Ovary (tissue), 9 donors: ENCODE data around the gene E2F4. TPM values are rescaled to one million over a fixed set of nuclear protein-coding genes. Genes with fewer than 3 reads are reported as not detected.
A peak's percentile ranks its signal among the peaks of the same experiment; 100 is the strongest.

Experiments
- DNase-seq, 5 donors: peaks; one replicate each; pipeline ENCODE4 v3.0.0-alpha.2; 2019 to 2020
- H3K27ac ChIP-seq, 2 donors: fragments of 200-600 bp; one replicate each; pipeline versions ENCODE4 v1.5.1 to v1.8.0; 2019 to 2022
- H3K27me3 ChIP-seq: fragments of 200-600 bp; one replicate; pipeline ENCODE4 v1.8.0; 2022
- H3K36me3 ChIP-seq: fragments of 200-600 bp; sonication (generic); one replicate; pipeline ENCODE4 v1.5.1; 2019
- H3K4me1 ChIP-seq: one replicate; pipeline ENCODE4 v1.8.1; 2013; ENCODE audit warnings: mild to moderate bottlenecking, moderate library complexity; ENCODE audit not compliant: insufficient read depth
- H3K4me3 ChIP-seq: fragments of 200-600 bp; sonication (generic); one replicate; pipeline ENCODE4 v1.5.1; 2017
- H3K9me3 ChIP-seq, 2 donors: fragments of 200-600 bp in 1 of 2; sonication (generic) in 1 of 2; one replicate each; pipeline versions ENCODE4 v1.5.1 to v1.8.1; 2013 to 2019; ENCODE audit warnings: mild to moderate bottlenecking in 1 of 2, moderate library complexity in 1 of 2
- EP300 ChIP-seq: sonication (generic); formaldehyde crosslinking; IDR thresholded peaks from one replicate; pipeline ENCODE4 v1.6.1; 2017; ENCODE audit warnings: antibody characterized with exemption
- POLR2A ChIP-seq: fragments of 450-650 bp; IDR thresholded peaks from one replicate; pipeline ENCODE4 v1.6.1; 2017; ENCODE audit warnings: antibody characterized with exemption, mild to moderate bottlenecking, moderate library complexity
- WGBS, 3 donors: extraction: QIAGEN DNeasy Blood & Tissue Kit in 1 of 3; methylation state at CpG; one replicate each; pipeline versions ENCODE4 v1.1.5 to v1.1.7; 2013 to 2017; 5-methylcytosine and 5-hydroxymethylcytosine counted together
- intact Hi-C, 4 donors: fragments of 100-400 bp; cut with DNase I; formaldehyde crosslinking; loops; one replicate each; pipeline versions ENCODE4 v1.11.0 to v1.15.1; 2022 to 2023
- polyA plus RNA-seq, 2 donors: library from polyadenylated mRNA; stranded (reverse); fragments of 200-250 nt in 1 of 2; fragments of 350-450 nt in 1 of 2; fragmentation: Illumina TruSeq in 1 of 2; extraction: RNeasy Lipid Tissue Mini Kit (QIAGEN cat#74804) in 1 of 2; gene quantifications; one replicate each; pipeline ENCODE4 v1.2.3, GENCODE V29; 2013 to 2014
- total RNA-seq, 7 donors: library from RNA; depleted of rRNA in 2 of 7; stranded (reverse); fragments of >200 nt in 2 of 7; fragmentation: NEBNext Ultra II Directional in 3 of 7; extraction: Animal tissue kit (Norgen Biotek cat#: 25700) in 3 of 7; gene quantifications; one replicate each; pipeline versions ENCODE4 v1.1.0 to v1.2.4, GENCODE V29; 2016 to 2023
- TF ChIP-seq, protein P1 (sequence below), 3 donors: fragments of 450-650 bp in 2 of 3; fragments of 200-600 bp in 1 of 3; IDR thresholded peaks; one replicate each; pipeline versions ENCODE4 v1.5.1 to v1.8.0; 2016 to 2022; ENCODE audit warnings: antibody characterized with exemption in 3 of 3, mild to moderate bottlenecking in 1 of 3
- donor health status: DM: no; HTN: no; CAD: no; lungs with moderate emphysema.
- donor health status: DM: no; HTN: no; CAD: no.
- donor health status: Bipolar disorder and iron deficiency.
- donor health status: DM: yes; HTN: yes; CAD: no.
- donor health status: DM: no; HTN: no; CAD: no.
- donor health status: DM: yes; HTN: yes; CAD: no.

E2F4 gene
- total and polyA plus RNA-seq, 9 donors = 17.6 to 75.7 (median 49.7) TPM

GRCh38 chr16:67188323-67188722, 3.6 kb upstream of the E2F4 start:
- H3K9me3 ChIP-seq = no peaks in the 10 kb centered on the region
- WGBS, 3 donors = 53 to 70% (median 62%) methylated on average over 4 of the region's 4 CpGs
- H3K4me3 ChIP-seq = no peak overlapping the region
- no peaks in the 10 kb centered on the region for H3K36me3 ChIP-seq
- H3K4me1 ChIP-seq = peaks cover 13% of the 10 kb centered on the region
- intact Hi-C loops = loop anchor here in 1 of 4 donors (10.0 kb wide), 1 partner anchor 214 kb away; no protein-coding TSS in a partner anchor
- DNase-seq = no peak
- H3K27ac ChIP-seq = no peak overlapping the region
- H3K27me3 ChIP-seq = no peaks in the 10 kb centered on the region
- TF ChIP-seq POLR2A = no peak
- TF ChIP-seq, protein P1, sequence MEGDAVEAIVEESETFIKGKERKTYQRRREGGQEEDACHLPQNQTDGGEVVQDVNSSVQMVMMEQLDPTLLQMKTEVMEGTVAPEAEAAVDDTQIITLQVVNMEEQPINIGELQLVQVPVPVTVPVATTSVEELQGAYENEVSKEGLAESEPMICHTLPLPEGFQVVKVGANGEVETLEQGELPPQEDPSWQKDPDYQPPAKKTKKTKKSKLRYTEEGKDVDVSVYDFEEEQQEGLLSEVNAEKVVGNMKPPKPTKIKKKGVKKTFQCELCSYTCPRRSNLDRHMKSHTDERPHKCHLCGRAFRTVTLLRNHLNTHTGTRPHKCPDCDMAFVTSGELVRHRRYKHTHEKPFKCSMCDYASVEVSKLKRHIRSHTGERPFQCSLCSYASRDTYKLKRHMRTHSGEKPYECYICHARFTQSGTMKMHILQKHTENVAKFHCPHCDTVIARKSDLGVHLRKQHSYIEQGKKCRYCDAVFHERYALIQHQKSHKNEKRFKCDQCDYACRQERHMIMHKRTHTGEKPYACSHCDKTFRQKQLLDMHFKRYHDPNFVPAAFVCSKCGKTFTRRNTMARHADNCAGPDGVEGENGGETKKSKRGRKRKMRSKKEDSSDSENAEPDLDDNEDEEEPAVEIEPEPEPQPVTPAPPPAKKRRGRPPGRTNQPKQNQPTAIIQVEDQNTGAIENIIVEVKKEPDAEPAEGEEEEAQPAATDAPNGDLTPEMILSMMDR (IDR thresholded peaks at IDR 0.05) = no peak
- TF ChIP-seq EP300 = no peak

- H3K27me3 ChIP-seq = no peaks in the 10 kb centered on the region
- intact Hi-C loops = loop anchor here in 1 of 4 donors (10.0 kb wide), 1 partner anchor 214 kb away; no protein-coding TSS in a partner anchor
- DNase-seq = peak in 1 of 5 donors; percentile 33
- WGBS, 3 donors = 86 to 91% (median 90%) methylated on average over 15 of the region's 15 CpGs
- no peak for TF ChIP-seq POLR2A
- TF ChIP-seq, protein P1 (IDR thresholded peaks at IDR 0.05) = no peak
- no peak for TF ChIP-seq EP300
- no peak overlapping the region for H3K4me3 ChIP-seq
- no peak overlapping the region for H3K27ac ChIP-seq
- H3K4me1 ChIP-seq = peaks cover 14% of the 10 kb centered on the region
- no peaks in the 10 kb centered on the region for H3K9me3 ChIP-seq
- no peaks in the 10 kb centered on the region for H3K36me3 ChIP-seq
Observed at GRCh38 chr16:67188798-67189197, 3.2 kb upstream of the E2F4 start.

DNA sequence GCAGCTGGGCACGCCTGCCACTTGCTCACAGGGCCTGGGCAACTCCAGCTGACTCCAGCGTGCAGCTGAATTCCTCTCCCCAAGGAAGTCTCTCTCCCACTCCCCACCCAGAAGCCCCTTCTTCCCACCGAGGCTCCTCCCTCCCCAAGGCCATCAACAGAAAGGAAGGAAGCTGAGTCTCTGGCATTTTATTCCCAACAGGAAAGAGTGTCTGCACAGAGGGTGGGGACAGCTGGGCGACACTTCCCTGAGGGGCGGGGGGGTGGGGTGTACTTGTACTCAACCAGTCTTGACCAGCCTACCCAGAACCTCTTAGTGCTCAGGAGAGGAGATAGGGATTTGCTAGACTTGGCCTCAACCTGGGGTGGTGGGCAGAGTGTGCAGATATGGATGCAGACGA, 1.9 kb upstream of the E2F4 start, which contains the start of gene EXOC3L1:
EXOC3L1 (minus strand) TSS at position 96 of the 400 bp plus-strand sequence. CDS start 460 bp downstream, outside the sequence.
- Histone ChIP-seq H3K27me3 (no peaks in the 10 kb centered on the region), H3K4me1 (peaks cover 13% of the 10 kb centered on the region), H3K4me3 (no peak within 1 kb of the TSS), H3K36me3 (no peaks in the 10 kb centered on the region), H3K27ac (no peak within 1 kb of the TSS), H3K9me3 (no peaks in the 10 kb centered on the region)
- DNase-seq = no peak
- 6 to 18% (median 14%) methylated on average over 6 of the region's 6 CpGs for WGBS, 3 donors
- TF ChIP-seq POLR2A = no peak
- no peak for TF ChIP-seq EP300
- TF ChIP-seq, protein P1 (IDR thresholded peaks at IDR 0.05) = no peak
- intact Hi-C loops = no loop called here

GRCh38 chr16:67190448-67191399, 1.2 kb upstream of the E2F4 start:
- intact Hi-C loops = no loop called here
- Histone ChIP-seq H3K27me3 (no peaks in the 10 kb centered on the region), H3K27ac (no peak overlapping the region), H3K4me3 (no peak overlapping the region), H3K4me1 (peaks cover 10% of the 10 kb centered on the region), H3K9me3 (no peaks in the 10 kb centered on the region), H3K36me3 (no peaks in the 10 kb centered on the region)
- no peak for DNase-seq
- TF ChIP-seq EP300 = no peak
- no peak for TF ChIP-seq POLR2A
- TF ChIP-seq, protein P1 (IDR thresholded peaks at IDR 0.05) = no peak
- WGBS, 3 donors = 57 to 73% (median 64%) methylated on average over 13 of the region's 13 CpGs
